AG09319 (cell line): ENCODE results near the gene GINS2.

Experiments
- DNase-seq: peaks from one replicate; pipeline ENCODE4 v3.0.0-alpha.2; 2010; ENCODE audit warnings: low read depth; ENCODE audit errors: extremely low read depth
- TF ChIP-seq, protein P1 (sequence below): IDR thresholded peaks from 2 replicates; pipeline ENCODE4 v1.5.1; 2011; ENCODE audit warnings: low read depth, mild to moderate bottlenecking, inconsistent platforms, low read length, moderate library complexity

Gene GINS2

DNA sequence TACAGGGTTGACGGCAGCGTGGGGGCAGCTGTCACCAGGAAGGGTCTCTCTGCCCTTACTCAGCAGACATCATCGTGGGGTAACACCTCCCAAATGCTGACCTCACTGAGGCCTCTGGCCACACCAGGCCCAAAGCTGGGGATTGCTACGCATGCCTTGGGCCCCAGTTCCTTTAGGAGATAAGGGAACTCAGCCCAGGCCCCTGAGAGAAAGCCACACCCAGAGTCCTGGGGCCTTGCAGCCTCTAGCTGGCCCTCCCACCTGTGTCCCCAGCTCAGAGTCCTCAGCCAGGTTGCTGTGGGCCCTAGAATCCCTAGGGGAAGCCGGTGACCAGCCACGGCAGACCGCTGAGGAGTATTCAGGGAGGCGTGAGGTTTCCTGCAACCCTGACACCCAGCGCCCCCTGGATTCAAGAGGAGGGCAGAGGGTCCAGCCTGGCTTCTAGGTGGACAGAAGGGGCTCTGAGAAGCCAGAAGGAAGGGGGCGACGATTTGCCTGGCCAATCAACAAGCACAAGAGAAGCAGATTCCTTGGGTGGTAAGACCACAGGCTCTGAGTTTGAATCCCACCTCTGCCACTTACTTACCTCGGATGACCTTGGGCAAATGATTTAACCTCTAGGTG lies 10.3 kb upstream of the GINS2 start:
- TF ChIP-seq, protein P1, sequence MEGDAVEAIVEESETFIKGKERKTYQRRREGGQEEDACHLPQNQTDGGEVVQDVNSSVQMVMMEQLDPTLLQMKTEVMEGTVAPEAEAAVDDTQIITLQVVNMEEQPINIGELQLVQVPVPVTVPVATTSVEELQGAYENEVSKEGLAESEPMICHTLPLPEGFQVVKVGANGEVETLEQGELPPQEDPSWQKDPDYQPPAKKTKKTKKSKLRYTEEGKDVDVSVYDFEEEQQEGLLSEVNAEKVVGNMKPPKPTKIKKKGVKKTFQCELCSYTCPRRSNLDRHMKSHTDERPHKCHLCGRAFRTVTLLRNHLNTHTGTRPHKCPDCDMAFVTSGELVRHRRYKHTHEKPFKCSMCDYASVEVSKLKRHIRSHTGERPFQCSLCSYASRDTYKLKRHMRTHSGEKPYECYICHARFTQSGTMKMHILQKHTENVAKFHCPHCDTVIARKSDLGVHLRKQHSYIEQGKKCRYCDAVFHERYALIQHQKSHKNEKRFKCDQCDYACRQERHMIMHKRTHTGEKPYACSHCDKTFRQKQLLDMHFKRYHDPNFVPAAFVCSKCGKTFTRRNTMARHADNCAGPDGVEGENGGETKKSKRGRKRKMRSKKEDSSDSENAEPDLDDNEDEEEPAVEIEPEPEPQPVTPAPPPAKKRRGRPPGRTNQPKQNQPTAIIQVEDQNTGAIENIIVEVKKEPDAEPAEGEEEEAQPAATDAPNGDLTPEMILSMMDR, result no peak
- DNase-seq, result no peak

DNA sequence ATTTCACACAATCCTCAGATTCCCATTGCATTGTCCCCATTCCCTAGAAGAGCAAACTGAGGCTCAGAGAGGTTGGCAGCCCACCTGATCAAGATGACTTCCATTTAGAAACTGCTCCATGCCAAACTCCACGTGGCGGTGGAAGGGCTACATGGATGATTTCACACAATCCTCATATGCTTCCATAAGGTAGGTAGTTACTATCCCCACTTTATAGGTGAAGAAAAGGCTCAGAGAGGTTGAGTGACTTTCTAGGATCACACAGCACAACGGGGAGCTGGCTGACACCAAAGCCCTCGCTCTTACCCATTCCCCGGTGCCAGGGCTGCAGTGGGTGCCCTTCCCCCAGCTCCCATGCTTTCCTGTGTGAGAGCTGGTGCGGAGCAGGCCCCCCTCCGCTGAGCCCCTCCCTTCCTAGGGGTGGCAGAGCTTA lies 9.7 kb upstream of the GINS2 start:
- TF ChIP-seq, protein P1, result no peak
- no peak for DNase-seq

DNA sequence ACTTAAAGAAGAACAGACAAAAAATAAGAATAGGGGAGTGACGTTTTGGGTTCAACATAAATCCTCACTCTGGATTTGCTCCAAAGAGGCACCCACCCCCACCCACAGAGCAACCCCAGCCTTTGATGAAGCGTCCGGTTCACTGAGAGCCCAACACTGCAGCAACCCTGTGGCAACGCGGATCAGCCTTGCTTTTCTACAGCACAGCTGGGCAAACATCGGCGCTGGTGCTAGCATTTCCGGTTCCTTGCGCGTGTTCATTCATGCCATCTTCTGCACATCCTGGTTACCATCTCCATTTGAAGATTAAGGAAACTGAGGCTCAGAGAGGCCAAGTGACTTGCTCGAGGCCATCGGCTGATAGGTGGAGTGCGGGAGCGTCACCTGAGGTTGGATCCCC lies 8.7 kb upstream of the GINS2 start:
- TF ChIP-seq, protein P1, result no peak
- DNase-seq, result no peak

DNA sequence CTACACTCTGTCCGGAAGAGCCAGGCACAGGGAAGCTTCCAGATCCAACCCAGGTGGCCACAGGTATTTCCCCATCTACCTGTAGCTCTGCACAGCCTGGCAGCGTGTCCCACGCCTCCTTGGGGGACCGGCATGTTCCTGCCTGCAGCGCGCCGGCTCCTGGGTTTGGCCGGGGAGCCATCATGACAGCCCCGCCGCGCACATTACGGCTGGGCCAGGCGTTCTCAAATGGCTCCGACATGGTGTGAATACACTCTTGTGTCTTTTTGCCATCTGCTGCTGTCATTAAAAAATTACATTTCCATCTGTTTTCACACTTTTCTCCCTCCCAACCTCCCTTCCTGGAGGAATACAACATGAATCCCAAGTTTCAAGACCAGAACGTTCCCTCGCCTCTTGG lies 8.0 kb upstream of the GINS2 start:
- TF ChIP-seq, protein P1, result no peak
- no peak for DNase-seq

DNA sequence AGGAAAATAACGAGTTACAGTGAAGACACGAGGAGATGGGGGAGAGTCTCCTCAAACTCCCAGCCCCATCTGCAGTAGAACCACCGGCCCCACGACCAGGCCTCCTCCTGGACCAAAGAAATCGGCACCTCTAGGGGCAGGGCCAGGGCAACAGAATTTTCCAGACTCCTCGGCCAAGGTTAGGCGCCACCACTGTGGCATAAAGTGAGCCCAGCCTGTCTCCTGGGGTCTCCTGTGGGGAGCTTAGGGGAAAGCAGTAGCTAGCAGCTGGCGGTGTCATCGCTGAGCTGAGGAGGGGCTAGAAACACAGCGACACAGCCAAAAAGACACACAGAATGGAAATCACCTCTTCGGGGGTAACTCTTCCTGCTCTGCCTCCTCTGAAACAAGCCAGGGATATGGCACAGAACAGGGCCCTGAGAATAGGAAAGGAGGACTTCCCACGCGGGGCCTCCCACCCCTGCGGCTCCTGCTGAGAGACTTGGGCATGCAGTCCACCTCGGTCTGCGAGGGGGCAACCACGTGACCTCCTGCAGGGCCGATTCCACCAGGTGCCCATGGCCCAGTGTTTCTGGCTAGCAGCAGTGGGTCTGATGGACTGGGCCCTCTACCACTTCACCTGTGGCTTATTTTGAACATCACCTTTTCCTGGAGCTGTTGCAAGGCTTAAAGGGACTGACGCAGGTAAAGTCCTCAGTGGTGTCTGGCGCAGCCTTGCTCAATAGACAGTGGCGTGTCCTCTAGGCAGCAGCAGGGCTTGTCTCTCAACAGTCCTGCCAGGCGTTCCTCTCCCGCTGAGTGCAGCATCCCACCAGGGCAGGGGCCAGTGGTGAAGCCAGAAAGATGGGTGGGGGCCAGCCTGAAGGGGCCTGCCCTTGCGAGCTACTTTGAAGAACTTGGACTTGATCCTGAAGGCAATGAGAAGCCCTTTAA lies 6.7 kb upstream of the GINS2 start:
- DNase-seq, result no peak
- TF ChIP-seq, protein P1, result no peak

DNA sequence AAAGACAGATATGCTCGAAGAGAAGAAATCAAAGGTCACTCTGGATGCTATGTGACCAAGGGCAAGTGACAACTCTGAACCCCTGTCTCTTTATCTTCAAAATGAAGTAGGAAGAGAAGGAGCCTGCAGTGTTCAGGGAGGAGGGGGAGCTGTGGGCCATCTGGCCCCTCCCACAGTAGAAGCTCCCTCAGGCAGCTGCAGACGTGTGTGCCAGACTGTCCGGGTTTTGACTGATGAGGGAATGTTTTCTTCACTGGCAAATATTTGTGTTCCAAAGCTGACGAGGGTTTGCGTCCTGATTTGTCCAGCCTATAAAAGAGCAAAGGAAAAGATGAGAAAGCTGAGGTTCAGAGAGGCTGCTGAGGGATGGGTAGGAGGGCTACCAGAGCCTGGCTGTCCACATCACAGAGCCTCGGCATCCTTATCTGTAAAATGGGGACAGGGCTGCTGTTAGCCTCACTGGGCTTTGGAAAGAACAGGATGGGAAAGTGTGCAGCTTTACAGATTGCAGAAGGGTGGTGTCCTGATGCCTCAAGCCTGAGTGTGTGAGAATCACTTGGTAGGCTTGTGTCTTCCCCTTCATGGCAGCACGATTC lies 1.8 kb upstream of the GINS2 start:
- TF ChIP-seq, protein P1, result no peak
- DNase-seq, result no peak

DNA sequence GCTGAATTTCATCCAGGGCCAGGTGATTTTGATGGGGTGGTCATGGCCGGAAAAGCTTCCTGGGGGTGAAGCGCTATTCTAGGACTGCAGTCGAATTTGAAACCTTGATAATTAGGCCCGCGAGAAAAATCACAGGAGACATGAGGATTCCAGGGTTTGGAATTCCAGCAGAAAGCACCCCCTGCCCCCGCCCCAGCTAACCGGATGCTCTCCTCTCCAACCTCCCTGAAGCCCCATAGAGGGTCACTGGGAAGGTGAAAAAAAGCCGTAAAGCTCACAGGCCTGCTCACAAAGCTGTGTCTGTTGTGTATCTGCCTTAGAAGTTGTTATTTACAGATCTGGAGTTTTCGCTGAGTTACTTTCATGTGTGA lies 1.2 kb upstream of the GINS2 start:
- TF ChIP-seq, protein P1, result no peak
- DNase-seq, result no peak
